AG04450 (cell line): Measurements from ENCODE around the gene DNAJB4. TPM values are rescaled to one million over a fixed set of nuclear protein-coding genes. Genes with fewer than 3 reads are reported as not detected.

Experiments used
- CTCF ChIA-PET: fragments of 300-600, 350-600 bp; formaldehyde crosslinking; extraction: SDS; loops from one replicate; lab custom pipeline; 2022; ENCODE audit warnings: antibody characterized with exemption, inconsistent platforms; lab: Charles Lee
- POLR2A ChIA-PET: fragments of 350-600 bp; formaldehyde crosslinking; extraction: SDS; loops from one replicate; lab custom pipeline; 2021; ENCODE audit warnings: antibody characterized with exemption, inconsistent platforms; lab: Yijun Ruan, JAX
- DNase-seq: peaks from one replicate; pipeline ENCODE4 v3.0.0-alpha.2; 2011; ENCODE audit warnings: low read depth, low spot score
- H3K27ac ChIP-seq: one replicate; pipeline ENCODE4 v1.5.1; 2012; ENCODE audit warnings: low read depth, low read length, control low read depth
- H3K27me3 ChIP-seq: one replicate; pipeline ENCODE4 v1.6.0; 2012; ENCODE audit warnings: low read length; ENCODE audit not compliant: control insufficient read depth, insufficient read depth
- H3K4me3 ChIP-seq: 2 replicates; pipeline ENCODE4 v1.5.1; 2011; ENCODE audit warnings: mild to moderate bottlenecking, low read depth, low read length, control low read depth
- H3K9me3 ChIP-seq: 2 replicates; pipeline ENCODE4 v1.5.1; 2012; ENCODE audit warnings: low read length; ENCODE audit not compliant: control insufficient read depth, insufficient read depth
- polyA plus RNA-seq: library from polyadenylated mRNA; depleted of rRNA; stranded (reverse); fragments of >200 nt; gene quantifications from 2 replicates; pipeline ENCODE4 v1.2.3, GENCODE V29; 2011
- TF ChIP-seq, protein P1 (sequence below): IDR thresholded peaks from 2 replicates; pipeline ENCODE4 v1.5.1; 2011; ENCODE audit warnings: low read depth, low read length, control low read depth, inconsistent platforms

The DNAJB4 gene
- polyA plus RNA-seq, 1 experiment, result 51.6 TPM

DNA sequence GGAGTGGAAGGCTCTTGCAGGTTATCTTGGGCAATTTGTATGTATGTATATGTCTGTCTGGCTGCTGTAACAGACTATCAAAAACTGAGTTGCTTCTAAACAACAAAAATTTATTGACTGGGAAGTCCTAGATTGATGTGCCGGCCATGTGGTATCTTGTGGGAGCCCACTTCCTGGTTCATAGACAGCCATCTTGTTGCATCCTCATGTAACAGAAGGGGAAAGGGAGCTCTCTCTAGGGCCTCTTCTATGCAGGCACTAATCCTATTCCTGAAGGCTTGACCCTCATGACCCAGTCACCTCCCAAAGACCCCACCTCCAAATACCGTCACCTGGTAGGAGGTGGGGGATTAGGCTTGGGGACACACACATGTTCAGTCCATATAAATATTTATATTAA is 50.2 kb downstream of the DNAJB4 start:
- no peak overlapping the region for H3K27ac ChIP-seq
- no peaks in the 10 kb centered on the region for H3K9me3 ChIP-seq
- H3K4me3 ChIP-seq, result no peak overlapping the region
- ChIA-PET CTCF (no interaction called here), POLR2A (interaction anchor here (1.4 kb wide), 1 partner anchor 17 kb away, joined by 4 read pairs; no protein-coding TSS in a partner anchor)
- TF ChIP-seq, protein P1, sequence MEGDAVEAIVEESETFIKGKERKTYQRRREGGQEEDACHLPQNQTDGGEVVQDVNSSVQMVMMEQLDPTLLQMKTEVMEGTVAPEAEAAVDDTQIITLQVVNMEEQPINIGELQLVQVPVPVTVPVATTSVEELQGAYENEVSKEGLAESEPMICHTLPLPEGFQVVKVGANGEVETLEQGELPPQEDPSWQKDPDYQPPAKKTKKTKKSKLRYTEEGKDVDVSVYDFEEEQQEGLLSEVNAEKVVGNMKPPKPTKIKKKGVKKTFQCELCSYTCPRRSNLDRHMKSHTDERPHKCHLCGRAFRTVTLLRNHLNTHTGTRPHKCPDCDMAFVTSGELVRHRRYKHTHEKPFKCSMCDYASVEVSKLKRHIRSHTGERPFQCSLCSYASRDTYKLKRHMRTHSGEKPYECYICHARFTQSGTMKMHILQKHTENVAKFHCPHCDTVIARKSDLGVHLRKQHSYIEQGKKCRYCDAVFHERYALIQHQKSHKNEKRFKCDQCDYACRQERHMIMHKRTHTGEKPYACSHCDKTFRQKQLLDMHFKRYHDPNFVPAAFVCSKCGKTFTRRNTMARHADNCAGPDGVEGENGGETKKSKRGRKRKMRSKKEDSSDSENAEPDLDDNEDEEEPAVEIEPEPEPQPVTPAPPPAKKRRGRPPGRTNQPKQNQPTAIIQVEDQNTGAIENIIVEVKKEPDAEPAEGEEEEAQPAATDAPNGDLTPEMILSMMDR, result no peak
- DNase-seq, result no peak
- no peaks in the 10 kb centered on the region for H3K27me3 ChIP-seq

DNA sequence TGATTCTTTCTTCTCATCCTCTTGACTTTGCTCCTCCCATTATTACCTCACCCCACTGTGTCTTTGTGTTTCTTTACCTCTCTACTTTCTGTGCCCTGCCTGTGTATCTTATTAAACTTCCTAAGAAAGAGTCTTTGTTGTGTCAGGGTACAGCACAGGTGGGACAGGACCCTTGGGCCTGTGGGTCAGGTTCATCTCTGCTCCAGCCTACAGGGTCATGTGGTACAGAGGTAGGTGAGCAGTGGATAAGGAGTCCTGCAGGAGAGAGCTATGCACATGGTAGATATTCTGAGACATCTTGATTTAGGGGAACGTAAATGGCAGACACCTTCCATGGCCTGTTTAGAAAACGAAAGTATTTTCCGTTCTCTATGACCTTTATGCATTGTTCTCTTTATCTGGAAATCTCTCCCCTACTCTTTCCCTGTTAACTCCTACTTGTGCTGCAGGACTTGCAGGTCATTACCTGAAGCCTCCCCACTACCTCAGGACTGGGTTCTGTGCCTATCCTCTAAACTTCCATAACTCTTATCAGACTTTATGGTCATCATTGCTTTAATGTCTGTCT is 50.9 kb downstream of the DNAJB4 start:
- Histone ChIP-seq H3K9me3 (no peaks in the 10 kb centered on the region), H3K4me3 (no peak overlapping the region), H3K27me3 (no peaks in the 10 kb centered on the region), H3K27ac (no peak overlapping the region)
- CTCF ChIA-PET, result no interaction called here
- DNase-seq, result no peak
- TF ChIP-seq, protein P1, result no peak
- POLR2A ChIA-PET, result interaction anchor here (1.4 kb wide), 1 partner anchor 16 kb away, joined by 4 read pairs; no protein-coding TSS in a partner anchor

DNA sequence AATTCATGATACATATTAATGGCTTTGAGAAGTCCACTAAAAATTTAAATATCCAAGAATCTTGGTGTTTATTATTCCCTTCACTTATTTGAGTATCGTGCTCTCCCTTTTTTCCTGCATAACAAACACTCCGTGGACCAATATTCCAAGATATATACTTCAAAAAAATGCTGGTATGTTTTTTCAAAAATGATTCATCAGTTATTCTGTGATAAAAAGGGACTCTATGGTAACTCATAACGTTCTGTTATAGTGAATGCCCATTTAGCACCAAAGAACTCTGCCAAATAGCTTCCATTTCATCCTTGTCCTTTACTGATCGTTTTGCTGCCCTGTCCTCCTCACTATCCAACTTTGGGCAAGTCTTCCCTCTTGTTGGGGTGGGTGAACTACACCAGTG is 53.9 kb downstream of the DNAJB4 start:
- no peak overlapping the region for H3K27ac ChIP-seq
- ChIA-PET CTCF (interaction anchor here (0.6 kb wide), 1 partner anchor 20 kb away, joined by 4 read pairs; no protein-coding TSS in a partner anchor), POLR2A (no interaction called here)
- no peaks in the 10 kb centered on the region for H3K9me3 ChIP-seq
- no peaks in the 10 kb centered on the region for H3K27me3 ChIP-seq
- TF ChIP-seq, protein P1, result no peak
- DNase-seq, result no peak
- no peak overlapping the region for H3K4me3 ChIP-seq

DNA sequence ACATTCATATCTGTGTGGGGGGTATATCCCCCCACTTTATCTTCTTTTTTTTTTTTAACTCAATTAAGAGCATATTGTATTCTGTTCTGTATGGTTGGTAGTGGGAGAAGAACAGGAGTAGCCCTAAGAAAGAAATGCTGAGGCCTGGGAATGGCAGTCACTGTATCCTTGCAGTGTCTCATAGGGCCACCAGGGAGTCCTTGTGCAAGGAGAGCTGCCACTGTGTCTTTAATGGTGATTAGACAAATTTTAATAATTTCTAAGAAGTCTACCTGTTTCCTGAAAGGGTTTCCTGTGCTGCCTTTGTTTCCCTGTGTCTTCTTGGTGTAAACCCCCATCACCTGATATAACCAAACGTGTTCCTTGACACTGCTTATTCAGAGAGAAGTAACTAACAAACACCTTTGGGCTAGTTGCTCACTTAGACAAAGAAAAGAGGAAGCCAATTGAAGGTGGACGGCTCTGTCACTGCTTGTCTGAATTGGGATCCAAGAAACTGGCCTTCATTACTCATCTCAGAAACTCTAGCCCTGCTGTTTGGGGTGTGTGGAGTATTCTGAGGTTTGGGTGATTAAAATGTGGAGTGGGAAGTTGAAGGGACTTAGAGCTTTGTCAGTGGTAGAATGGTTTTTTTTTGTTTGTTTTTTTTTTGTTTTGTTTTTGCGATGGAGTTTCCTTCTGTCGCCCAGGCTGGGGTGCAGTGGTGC is 56.3 kb downstream of the DNAJB4 start:
- POLR2A ChIA-PET, result no interaction called here
- Histone ChIP-seq H3K9me3 (no peaks in the 10 kb centered on the region), H3K27ac (no peak overlapping the region), H3K27me3 (no peaks in the 10 kb centered on the region), H3K4me3 (no peak overlapping the region)
- no peak for DNase-seq
- TF ChIP-seq, protein P1, result no peak
- CTCF ChIA-PET, result interaction anchor here (2.0 kb wide), 1 partner anchor 54 kb away, joined by 7 read pairs; no protein-coding TSS in a partner anchor
